Hematopoietic multipotent progenitor cell treated with erythropoietin and hydrocortisone succinate and interleukin-3 and kit ligand, for 8 days (in vitro differentiated cells): Measurements from ENCODE around the gene PRKCA.

Source experiments
- DNase-seq: peaks from one replicate; pipeline ENCODE4 v3.0.0-alpha.2; 2015

PRKCA gene

DNA sequence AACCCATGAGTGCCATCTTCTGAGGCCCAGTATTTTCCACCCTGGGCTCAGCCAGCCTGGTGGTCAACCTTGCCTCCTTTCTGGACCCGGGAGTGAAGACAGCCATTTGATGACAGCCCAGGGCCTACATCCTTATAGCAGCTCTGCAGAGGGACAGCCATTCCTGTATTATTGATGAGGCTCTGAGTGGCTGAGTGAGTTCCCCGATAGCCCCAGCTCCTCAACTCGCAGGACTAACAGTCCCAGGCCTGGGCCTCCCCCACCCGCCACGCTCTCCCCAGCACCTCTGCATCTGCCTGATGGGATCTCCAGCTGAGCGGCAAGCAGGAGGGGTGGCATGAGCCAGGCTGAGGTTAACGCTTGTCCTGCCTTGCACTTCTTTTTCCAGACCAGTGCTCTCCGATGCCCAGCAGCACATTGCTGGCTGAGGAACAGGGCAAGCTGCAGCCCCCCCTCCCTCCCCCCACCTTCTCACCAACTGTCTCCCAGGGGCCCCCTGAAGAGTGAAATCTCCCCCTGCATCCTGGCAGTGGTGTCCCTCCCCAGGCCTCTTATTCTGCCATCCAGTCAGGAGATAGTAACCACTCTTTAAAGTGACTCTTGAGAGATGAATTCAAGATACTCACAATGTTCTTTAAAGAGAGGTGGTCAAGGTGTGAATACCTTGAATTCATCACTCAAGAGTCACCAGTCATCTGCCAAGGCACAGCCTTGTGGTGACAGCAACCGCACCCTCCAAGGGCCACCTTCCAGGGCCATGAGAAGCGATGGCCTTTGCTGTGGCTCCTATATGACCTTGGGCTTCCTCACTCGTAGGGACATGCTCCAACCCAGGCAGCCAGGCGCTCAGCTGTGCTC, 556.0 kb downstream of the PRKCA start:
- DNase-seq: no peak

DNA sequence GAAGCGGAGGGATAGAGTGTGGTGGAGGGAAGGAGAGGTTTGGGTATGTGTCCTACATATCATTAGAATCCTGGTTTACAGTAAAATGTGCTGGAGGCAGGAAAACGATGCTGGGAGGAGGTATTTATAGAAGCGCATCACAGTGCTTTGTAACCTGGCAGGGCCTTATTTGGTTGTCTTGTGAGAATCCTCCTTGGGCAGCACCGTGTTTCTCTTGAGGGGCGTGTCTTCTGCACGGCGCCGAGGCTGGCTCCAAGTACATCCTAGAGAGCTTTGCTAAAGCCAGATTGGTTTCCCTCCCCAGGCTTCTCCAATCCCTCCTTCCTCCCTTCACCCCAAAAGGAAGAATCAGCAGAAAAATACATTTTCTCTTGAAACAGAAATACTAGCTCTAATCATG, 556.9 kb downstream of the PRKCA start:
- no peak for DNase-seq

DNA sequence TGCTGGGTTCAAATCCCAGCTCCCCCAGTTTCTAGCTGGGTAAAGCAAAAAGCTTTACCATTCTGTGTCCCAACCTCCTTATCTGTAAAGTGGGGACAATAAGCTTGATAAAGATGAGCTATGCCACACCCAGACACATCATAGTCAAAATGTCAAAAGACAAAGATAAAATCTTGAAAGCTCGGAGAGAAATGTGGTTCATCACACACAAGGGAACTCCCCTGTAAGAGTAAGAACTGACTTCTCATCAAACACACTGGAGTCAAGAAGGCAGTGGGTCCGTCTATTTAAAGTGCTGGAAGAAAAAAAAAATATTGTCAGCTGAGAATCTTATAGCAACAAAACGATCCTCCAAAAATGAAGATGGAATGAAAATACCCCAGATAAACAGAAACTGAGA, 557.8 kb downstream of the PRKCA start:
- DNase-seq: no peak
